GM20000 (cell line): ENCODE results near the gene PXDN.

Source experiments
- DNase-seq: peaks from one replicate; pipeline ENCODE4 v3.0.0; 2012; ENCODE audit warnings: low spot score
- CTCF ChIP-seq: IDR thresholded peaks from 2 replicates; pipeline ENCODE4 v1.5.1; 2012; ENCODE audit warnings: mild to moderate bottlenecking, control low read depth; ENCODE audit errors: extremely low read depth, missing control alignments

Gene PXDN

GRCh38 chr2:1656326-1656960, 87.9 kb downstream of the PXDN start:
- DNase-seq = no peak
- TF ChIP-seq CTCF = no peak

DNA sequence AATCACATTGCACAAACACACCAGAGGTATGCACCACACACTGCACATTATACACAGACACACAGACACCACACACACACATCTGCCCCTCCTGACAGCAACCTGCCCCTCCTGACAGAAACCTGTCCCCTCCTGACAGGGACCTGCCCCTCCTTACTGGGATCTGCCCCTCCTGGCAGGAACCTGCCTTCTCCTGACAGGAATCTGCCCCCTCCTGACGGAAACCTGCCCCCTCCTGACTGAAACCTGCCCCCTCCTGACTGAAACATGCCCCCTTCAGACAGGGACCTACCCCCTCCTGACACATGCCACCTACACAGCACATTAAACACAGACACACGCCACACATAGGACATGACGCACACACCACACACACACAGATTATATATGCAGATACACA, 88.9 kb downstream of the PXDN start:
- TF ChIP-seq CTCF = no peak
- DNase-seq = no peak

DNA sequence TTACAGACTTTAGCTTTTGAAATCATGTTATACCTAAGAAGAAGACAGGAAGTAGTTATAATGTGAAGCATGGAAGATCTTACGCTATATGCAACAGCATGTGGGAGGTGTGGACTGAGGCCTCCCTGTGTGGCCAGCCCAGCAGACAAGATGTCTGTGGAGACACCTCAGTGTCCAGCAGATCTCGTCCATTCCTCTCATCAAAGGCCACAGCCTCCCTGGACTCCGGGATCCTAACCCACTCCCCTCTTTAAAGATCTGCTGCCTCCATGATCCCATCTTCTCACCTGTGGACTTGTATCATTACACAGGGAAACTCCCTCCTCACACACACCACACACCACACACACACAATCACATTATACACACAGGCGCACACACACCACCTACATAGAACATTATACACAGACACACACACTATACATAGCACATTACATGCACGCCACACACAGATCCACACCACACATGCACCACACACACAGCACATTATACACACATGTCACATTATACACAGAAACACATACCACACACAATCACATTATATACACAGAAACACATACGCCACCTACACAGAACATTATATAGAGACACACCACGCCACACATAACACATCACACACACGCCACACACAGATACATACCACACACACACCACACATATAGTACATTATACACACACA, 89.5 kb downstream of the PXDN start:
- no peak for TF ChIP-seq CTCF
- DNase-seq = no peak

DNA sequence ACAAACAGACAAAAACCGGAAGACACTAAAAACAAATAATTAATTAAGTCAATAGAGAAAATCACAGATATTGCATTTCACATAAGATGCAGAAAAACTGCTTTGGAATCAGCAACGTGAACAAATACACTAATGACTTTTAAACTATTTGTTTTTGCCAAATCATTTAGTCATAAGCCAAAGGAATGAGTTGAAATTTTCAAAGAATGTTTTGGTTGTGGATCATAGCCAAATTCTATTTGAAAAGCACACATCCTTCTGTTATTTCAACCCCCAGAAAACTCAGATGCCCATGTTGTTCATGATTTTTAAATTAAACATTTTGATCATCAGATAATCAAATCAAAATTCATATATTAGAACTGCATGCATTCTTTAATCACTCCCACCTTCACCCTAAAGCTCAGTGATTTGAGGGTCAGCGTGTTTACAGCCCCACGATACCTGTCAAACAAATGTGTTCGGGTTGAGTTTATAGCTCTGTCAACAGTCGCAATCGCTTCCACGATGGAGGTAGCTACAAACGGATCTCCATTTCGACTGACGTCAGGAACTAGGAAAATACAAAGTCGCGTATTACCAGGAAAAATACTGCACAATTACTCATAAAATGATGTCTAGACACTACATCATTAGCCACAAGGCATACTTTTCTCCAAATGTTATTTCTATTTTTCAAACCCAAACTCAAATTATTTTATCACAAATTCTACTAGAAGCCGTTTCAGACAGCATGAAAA, 90.2 kb downstream of the PXDN start:
- no peak for TF ChIP-seq CTCF
- no peak for DNase-seq

GRCh38 chr2:1652034-1652790, 92.1 kb downstream of the PXDN start:
- no peak for DNase-seq
- no peak for TF ChIP-seq CTCF

GRCh38 chr2:1651121-1652033, 92.9 kb downstream of the PXDN start:
- TF ChIP-seq CTCF = no peak
- no peak for DNase-seq
